ENCODE results near the gene CRK.

- TF ChIP-seq FOXK2 (IDR thresholded peaks at IDR 0.05) (no peak), FOXM1 (IDR thresholded peaks at IDR 0.05; ENCODE audit: borderline replicate concordance) (no peak), HDGF (IDR thresholded peaks at IDR 0.05; ENCODE audit: borderline replicate concordance) (no peak), TARDBP (IDR thresholded peaks at IDR 0.05) (no peak), NFRKB (IDR thresholded peaks at IDR 0.05) (no peak), SP1 (IDR thresholded peaks at IDR 0.05) (no peak), ELF4 (IDR thresholded peaks at IDR 0.05) (no peak), BHLHE40 (IDR thresholded peaks at IDR 0.05; ENCODE audit: borderline replicate concordance) (no peak), SUZ12 (IDR thresholded peaks at IDR 0.05) (no peak), FOXA1 (IDR thresholded peaks at IDR 0.05) (no peak), ZNF384 (IDR thresholded peaks at IDR 0.05) (no peak)
- TF ChIP-seq, protein P1, sequence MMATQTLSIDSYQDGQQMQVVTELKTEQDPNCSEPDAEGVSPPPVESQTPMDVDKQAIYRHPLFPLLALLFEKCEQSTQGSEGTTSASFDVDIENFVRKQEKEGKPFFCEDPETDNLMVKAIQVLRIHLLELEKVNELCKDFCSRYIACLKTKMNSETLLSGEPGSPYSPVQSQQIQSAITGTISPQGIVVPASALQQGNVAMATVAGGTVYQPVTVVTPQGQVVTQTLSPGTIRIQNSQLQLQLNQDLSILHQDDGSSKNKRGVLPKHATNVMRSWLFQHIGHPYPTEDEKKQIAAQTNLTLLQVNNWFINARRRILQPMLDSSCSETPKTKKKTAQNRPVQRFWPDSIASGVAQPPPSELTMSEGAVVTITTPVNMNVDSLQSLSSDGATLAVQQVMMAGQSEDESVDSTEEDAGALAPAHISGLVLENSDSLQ (IDR thresholded peaks at IDR 0.05) = no peak
These were observed 56.9 kb downstream of the CRK start for GRCh38 chr17:1398931-1399678.

All from HEK293T (cell line).